Lower leg skin (tissue), 4 donors: ENCODE results near the gene AKAP10. TPM values are rescaled to one million over a fixed set of nuclear protein-coding genes. Genes with fewer than 3 reads are reported as not detected.
"Not testable (repeated sequence)": the region's sequence is repeated elsewhere in the genome, so short reads cannot be mapped to it uniquely, and the experiment has no call there.

ENCODE experiments used
- DNase-seq, 2 donors: peaks; one replicate each; pipeline ENCODE4 v3.0.0-alpha.2; 2019; ENCODE audit warnings: low spot score in 2 of 2
- H3K4me3 ChIP-seq: fragments of 200-600 bp; sonication (generic); 2 replicates; pipeline ENCODE4 v1.5.1; 2017; ENCODE audit warnings: mild to moderate bottlenecking, low read depth; ENCODE audit not compliant: poor library complexity, severe bottlenecking
- POLR2A ChIP-seq, 2 donors: fragments of 450-650 bp; IDR thresholded peaks; one replicate each; pipeline ENCODE4 v1.6.1; 2016 to 2017; ENCODE audit warnings: antibody characterized with exemption in 2 of 2, mild to moderate bottlenecking in 1 of 2, moderate library complexity in 1 of 2
- WGBS, 2 donors: methylation state at CpG; one replicate each; pipeline ENCODE4 v1.1.5; 2018; 5-methylcytosine and 5-hydroxymethylcytosine counted together
- intact Hi-C: fragments of 100-400 bp; cut with DNase I; formaldehyde crosslinking; loops from one replicate; pipeline ENCODE4 v1.15.0; 2023; ENCODE audit warnings: low total_unique reads
- total RNA-seq, 4 donors: library from RNA; depleted of rRNA; stranded (reverse); fragments of >200 nt; gene quantifications; one replicate each; pipeline ENCODE4 v1.1.0, GENCODE V29; 2016
- TF ChIP-seq, protein P1 (sequence below), 3 donors: fragments of 450-650 bp; IDR thresholded peaks; one replicate each; pipeline ENCODE4 v1.5.1; 2016; ENCODE audit warnings: antibody characterized with exemption in 3 of 3, mild to moderate bottlenecking in 3 of 3, moderate library complexity in 2 of 3

The AKAP10 gene
- total RNA-seq, 4 donors from 2014 or later, result 16.3 to 32.4 (median 23.5) TPM

DNA sequence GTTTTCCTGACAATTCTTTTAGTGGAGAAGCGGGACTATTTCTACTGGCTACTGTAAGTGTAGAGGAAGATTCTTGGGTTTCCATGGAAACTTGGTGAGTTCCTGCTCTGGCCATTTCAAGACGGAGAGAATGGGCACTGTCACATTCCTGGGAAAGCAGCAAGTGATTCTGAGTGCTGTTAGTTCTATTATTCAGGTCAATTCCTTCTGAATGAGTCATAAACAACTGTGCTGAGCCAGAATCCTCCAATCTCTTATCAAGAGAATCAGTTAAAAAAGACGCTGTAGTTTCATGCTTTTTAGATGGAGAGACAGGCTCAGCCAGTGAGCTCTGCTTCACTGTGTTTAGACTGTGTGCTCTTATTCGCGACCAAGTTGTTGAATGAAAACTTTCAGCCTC is 19.6 kb downstream of the AKAP10 start:
- 44 to 48% methylated on average over 5 of the region's 5 CpGs for WGBS, 2 donors
- no peak overlapping the region for H3K4me3 ChIP-seq
- no peak for DNase-seq
- no peak for TF ChIP-seq POLR2A (IDR thresholded peaks at IDR 0.05)
- TF ChIP-seq, protein P1, sequence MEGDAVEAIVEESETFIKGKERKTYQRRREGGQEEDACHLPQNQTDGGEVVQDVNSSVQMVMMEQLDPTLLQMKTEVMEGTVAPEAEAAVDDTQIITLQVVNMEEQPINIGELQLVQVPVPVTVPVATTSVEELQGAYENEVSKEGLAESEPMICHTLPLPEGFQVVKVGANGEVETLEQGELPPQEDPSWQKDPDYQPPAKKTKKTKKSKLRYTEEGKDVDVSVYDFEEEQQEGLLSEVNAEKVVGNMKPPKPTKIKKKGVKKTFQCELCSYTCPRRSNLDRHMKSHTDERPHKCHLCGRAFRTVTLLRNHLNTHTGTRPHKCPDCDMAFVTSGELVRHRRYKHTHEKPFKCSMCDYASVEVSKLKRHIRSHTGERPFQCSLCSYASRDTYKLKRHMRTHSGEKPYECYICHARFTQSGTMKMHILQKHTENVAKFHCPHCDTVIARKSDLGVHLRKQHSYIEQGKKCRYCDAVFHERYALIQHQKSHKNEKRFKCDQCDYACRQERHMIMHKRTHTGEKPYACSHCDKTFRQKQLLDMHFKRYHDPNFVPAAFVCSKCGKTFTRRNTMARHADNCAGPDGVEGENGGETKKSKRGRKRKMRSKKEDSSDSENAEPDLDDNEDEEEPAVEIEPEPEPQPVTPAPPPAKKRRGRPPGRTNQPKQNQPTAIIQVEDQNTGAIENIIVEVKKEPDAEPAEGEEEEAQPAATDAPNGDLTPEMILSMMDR (IDR thresholded peaks at IDR 0.05), result no peak
- intact Hi-C loops, result no loop called here

DNA sequence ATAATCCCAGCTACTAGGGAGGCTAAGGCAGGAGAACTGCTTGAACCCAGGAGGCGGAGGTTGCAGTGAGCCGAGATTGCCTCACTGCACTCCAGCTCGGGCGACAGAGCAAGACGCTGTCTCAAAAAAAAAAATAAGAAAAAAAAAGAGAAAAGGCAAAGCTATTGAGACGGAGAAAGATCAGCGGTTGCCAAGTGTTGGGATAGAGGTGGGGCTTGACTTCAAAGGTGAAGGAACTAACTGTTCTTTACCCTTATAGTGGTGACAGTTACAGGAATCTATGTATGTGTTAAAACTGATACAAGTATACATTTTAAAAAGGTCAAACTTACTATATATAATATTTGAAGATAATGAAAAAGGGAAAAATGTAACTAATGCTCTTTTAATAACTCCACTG is 22.5 kb downstream of the AKAP10 start:
- 92 to 96% methylated on average over 7 of the region's 7 CpGs for WGBS, 2 donors
- no peak overlapping the region for H3K4me3 ChIP-seq
- intact Hi-C loops, result no loop called here
- DNase-seq, result no peak
- TF ChIP-seq, protein P1 (IDR thresholded peaks at IDR 0.05), result no peak
- TF ChIP-seq POLR2A (IDR thresholded peaks at IDR 0.05), result no peak

GRCh38 chr17:19951411-19951810 is 26.2 kb downstream of the AKAP10 start:
- DNase-seq, intact Hi-C loops, H3K4me3 ChIP-seq: not testable (repeated sequence)
- 39 to 50% methylated on average over 2 of the region's 5 CpGs for WGBS, 2 donors

DNA sequence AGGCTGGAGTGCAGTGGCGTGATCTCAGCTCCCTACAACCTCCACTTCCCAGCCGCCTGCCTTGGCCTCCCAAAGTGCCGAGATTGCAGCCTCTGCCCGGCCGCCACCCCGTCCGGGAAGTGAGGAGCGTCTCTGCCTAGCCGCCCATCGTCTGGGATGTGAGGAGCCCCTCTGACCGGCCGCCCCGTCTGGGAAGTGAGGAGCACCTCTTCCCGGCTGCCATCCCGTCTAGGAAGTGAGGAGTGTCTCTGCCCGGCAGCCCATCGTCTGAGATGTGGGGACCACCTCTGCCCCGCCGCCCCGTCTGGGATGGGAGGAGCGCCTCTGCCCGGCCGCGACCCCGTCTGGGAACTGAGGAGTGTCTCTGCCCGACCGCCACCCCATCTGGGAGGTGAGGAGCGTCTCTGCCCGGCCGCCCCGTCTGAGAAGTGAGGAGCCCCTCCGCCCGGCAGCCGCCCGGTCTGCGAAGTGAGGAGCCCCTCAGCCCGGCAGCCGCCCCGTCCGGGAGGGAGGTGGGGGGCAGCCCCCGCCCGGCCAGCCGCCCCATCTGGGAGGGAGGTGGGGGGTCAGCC is 26.9 kb downstream of the AKAP10 start:
- DNase-seq, intact Hi-C loops, H3K4me3 ChIP-seq: not testable (repeated sequence)
- 97 to 99% methylated on average over 25 to 28 of the region's 43 CpGs for WGBS, 2 donors

DNA sequence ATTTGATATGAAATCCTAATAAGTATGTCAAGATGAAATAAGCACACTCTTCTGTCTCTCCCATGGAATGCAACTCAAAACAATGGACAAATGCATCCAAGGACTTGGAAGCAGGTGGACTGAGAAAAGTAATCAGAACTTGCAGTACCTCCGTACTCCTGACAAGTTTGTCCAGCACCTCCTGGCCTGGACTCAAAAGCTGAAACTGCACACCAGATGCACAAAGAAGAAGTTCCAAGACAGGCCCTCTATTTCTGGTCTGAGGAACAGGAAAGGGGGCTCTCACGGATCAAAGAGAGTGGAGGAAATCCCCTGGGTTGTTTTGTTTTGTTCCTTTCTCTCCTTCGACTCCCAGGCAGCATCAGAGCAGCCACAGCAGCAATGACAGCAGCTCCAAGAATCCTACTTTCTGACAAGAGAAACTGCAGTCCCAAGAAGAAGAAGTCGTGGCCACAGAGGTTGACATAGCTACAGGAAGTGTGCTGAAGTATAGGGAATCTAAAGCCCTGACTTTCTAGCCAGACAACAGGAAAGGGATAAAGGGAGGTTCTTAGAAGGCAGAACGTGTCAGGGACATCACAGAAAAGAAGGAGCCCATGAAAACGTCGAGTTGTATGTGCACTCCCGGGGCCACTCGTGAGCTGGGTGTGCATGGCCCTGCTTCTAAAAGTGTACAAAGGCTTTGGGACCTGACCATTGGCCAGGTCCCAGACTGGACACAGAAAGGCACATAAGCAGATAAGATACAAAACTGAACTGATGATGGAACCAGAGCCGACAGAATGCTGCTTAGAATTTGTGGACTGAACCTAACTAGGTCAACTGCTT is 29.3 kb downstream of the AKAP10 start:
- WGBS, 2 donors, result 51 to 52% methylated on average over 10 of the region's 10 CpGs
- DNase-seq, result no peak
- H3K4me3 ChIP-seq, result no peak overlapping the region
- TF ChIP-seq, protein P1 (IDR thresholded peaks at IDR 0.05), result no peak
- no peak for TF ChIP-seq POLR2A (IDR thresholded peaks at IDR 0.05)
- intact Hi-C loops, result no loop called here

- TF ChIP-seq, protein P1 (IDR thresholded peaks at IDR 0.05), result no peak
- no peak for TF ChIP-seq POLR2A (IDR thresholded peaks at IDR 0.05)
- WGBS, 2 donors, result 96 to 97% methylated on average over 19 to 20 of the region's 20 CpGs
These were observed 30.7 kb downstream of the AKAP10 start for GRCh38 chr17:19946921-19947320.

More at GRCh38 chr17:19946921-19947320, 30.7 kb downstream of the AKAP10 start:
- no peak for DNase-seq
- intact Hi-C loops, result no loop called here
- no peak overlapping the region for H3K4me3 ChIP-seq
